SK-N-SH treated with all-trans-retinoic acid at 6 μM for 48 hours (cell line): ENCODE results near the gene PRTFDC1.

Source experiments
- ESRRG ChIP-seq: fragments of 250-450 bp; sonication (Bioruptor Pico); IDR thresholded peaks from 2 replicates; pipeline ENCODE4 v1.6.1; 2021; ENCODE audit warnings: mild to moderate bottlenecking
- TOX ChIP-seq: fragments of 250-450 bp; sonication (Bioruptor Pico); IDR thresholded peaks from 2 replicates; pipeline ENCODE4 v1.8.0; 2021; ENCODE audit warnings: mild to moderate bottlenecking, moderate library complexity, borderline replicate concordance

GRCh38 chr10:24821986-24822385 lies 130.4 kb downstream of the PRTFDC1 start:
- TF ChIP-seq ESRRG (CRISPR knock-in tag) = no peak
- no peak for TF ChIP-seq TOX (CRISPR knock-in tag)
